ENCODE data around the gene FADS2. TPM values are rescaled to one million over a fixed set of nuclear protein-coding genes. Genes with fewer than 3 reads are reported as not detected.

The FADS2 gene
- total RNA-seq, 1 experiment from 2014 or later: 514 TPM

DNA sequence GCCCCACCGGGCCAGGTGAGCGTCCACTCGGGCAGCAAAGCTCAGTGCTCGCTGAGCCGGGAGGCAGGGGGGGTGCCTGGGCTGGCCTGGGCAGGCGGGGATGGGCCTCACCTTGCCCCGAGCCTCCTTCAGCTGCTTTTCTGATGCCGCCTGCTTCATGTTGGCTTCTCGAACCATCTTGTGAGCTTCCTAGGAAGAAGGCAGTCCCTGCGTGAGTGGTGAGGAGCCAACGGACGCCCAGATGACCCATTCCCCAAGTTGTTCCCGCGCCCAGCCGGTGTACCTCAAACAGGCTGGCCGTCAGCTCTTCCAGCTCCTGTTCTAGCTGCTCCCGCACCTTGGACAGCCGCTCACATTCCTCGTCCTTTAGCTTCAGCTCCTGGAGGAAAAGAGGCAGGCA lies 79.2 kb downstream of the FADS2 start:
- H3K36me3 ChIP-seq (ENCODE audit: low read depth): no peaks in the 10 kb centered on the region
- no peaks in the 10 kb centered on the region for H3K79me2 ChIP-seq (ENCODE audit: low read depth)
- no peak overlapping the region for H3K27ac ChIP-seq
- CTCF ChIA-PET: interaction anchor here (0.6 kb wide), 1 partner anchor 154 kb away, joined by 7 read pairs; no protein-coding TSS in a partner anchor
- POLR2A ChIA-PET (ENCODE audit: unreplicated experiment): no interaction called here
- H3K4me2 ChIP-seq: no peak overlapping the region
- TF ChIP-seq EZH2 (IDR thresholded peaks at IDR 0.05; ENCODE audit: low read depth): no peak
- TF ChIP-seq, protein P1, sequence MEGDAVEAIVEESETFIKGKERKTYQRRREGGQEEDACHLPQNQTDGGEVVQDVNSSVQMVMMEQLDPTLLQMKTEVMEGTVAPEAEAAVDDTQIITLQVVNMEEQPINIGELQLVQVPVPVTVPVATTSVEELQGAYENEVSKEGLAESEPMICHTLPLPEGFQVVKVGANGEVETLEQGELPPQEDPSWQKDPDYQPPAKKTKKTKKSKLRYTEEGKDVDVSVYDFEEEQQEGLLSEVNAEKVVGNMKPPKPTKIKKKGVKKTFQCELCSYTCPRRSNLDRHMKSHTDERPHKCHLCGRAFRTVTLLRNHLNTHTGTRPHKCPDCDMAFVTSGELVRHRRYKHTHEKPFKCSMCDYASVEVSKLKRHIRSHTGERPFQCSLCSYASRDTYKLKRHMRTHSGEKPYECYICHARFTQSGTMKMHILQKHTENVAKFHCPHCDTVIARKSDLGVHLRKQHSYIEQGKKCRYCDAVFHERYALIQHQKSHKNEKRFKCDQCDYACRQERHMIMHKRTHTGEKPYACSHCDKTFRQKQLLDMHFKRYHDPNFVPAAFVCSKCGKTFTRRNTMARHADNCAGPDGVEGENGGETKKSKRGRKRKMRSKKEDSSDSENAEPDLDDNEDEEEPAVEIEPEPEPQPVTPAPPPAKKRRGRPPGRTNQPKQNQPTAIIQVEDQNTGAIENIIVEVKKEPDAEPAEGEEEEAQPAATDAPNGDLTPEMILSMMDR (conservative IDR thresholded peaks at IDR 0.05): no peak
- H4K20me1 ChIP-seq (ENCODE audit: insufficient read depth): no peaks in the 10 kb centered on the region
- intact Hi-C loops (cut with micrococcal nuclease; ENCODE audit: unreplicated experiment): no loop called here
- H2AFZ ChIP-seq: no peak overlapping the region
- H3K9me2 ChIP-seq (ENCODE audit: insufficient read depth): no peaks in the 10 kb centered on the region
- no TSS peak for BruUV-seq (replicated peaks)
- H3K4me3 ChIP-seq: no peak overlapping the region
- H3K9me3 ChIP-seq (ENCODE audit: insufficient read depth, low read depth): no peaks in the 10 kb centered on the region
- no peaks in the 10 kb centered on the region for H3K4me1 ChIP-seq (replicated peaks; ENCODE audit: insufficient read depth)
- no peak for DNase-seq
- no peaks in the 10 kb centered on the region for H3K27me3 ChIP-seq (ENCODE audit: insufficient read depth, low read depth)
- H3F3A ChIP-seq (ENCODE audit: insufficient read depth, low read depth): no peaks in the 10 kb centered on the region

DNA sequence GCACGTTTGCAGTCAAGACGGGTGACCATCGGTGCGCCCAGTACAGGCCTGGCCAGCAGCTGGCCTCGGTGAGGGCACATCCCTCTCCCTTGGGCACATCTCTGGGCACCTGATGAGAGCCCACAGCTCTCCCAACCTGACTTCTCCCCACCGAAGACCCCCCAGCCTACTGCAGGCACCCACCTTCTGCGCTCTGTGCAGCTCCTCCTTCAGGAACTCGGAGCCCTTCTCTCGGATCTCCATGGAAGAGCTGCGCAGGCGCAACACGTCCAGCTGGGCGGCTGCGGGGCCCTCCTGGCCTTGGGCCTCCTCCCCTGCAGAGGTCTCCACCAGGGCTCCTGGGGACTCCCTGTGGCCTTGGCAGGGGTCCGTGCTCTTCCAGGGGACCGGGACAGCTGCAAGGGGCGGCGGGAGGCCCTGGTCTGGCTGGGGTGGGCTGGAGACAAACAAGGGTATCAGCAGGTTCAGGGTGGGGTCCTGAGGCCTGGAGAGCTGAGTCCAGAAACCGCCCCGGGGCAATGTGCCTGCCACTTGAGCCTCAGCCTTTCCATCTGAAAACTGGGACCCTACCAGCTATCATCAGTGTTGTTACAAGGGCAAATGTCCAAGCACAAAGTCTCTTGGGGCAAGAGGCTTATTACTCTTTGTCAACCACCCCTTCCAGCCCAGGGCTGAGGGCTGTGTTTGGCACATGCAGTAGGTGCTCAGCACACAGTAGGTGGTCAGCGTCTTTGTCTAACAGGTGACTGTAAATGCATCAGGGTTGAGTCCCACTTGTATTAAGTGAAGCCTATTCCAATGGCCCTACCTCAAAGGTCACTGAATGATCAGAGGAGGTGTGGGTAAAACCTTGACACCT lies 80.0 kb downstream of the FADS2 start:
- DNase-seq: no peak
- H3K9me3 ChIP-seq (ENCODE audit: insufficient read depth, low read depth): no peaks in the 10 kb centered on the region
- no peaks in the 10 kb centered on the region for H3F3A ChIP-seq (ENCODE audit: insufficient read depth, low read depth)
- no peaks in the 10 kb centered on the region for H3K79me2 ChIP-seq (ENCODE audit: low read depth)
- ChIA-PET POLR2A (ENCODE audit: unreplicated experiment) (no interaction called here), CTCF (interaction anchor here (0.6 to 1.0 kb wide), 2 partner anchors 39 to 155 kb away, joined by 3 to 5 read pairs; no protein-coding TSS in a partner anchor)
- H3K27me3 ChIP-seq (ENCODE audit: insufficient read depth, low read depth): no peaks in the 10 kb centered on the region
- H3K36me3 ChIP-seq (ENCODE audit: low read depth): no peaks in the 10 kb centered on the region
- no peak overlapping the region for H2AFZ ChIP-seq
- H3K9me2 ChIP-seq (ENCODE audit: insufficient read depth): no peaks in the 10 kb centered on the region
- intact Hi-C loops (cut with micrococcal nuclease; ENCODE audit: unreplicated experiment): no loop called here
- H3K4me2 ChIP-seq: no peak overlapping the region
- no peaks in the 10 kb centered on the region for H3K4me1 ChIP-seq (replicated peaks; ENCODE audit: insufficient read depth)
- BruUV-seq (replicated peaks): no TSS peak
- H4K20me1 ChIP-seq (ENCODE audit: insufficient read depth): no peaks in the 10 kb centered on the region
- H3K27ac ChIP-seq: no peak overlapping the region
- H3K4me3 ChIP-seq: no peak overlapping the region
- TF ChIP-seq, protein P1 (conservative IDR thresholded peaks at IDR 0.05): no peak
- no peak for TF ChIP-seq EZH2 (IDR thresholded peaks at IDR 0.05; ENCODE audit: low read depth)

DNA sequence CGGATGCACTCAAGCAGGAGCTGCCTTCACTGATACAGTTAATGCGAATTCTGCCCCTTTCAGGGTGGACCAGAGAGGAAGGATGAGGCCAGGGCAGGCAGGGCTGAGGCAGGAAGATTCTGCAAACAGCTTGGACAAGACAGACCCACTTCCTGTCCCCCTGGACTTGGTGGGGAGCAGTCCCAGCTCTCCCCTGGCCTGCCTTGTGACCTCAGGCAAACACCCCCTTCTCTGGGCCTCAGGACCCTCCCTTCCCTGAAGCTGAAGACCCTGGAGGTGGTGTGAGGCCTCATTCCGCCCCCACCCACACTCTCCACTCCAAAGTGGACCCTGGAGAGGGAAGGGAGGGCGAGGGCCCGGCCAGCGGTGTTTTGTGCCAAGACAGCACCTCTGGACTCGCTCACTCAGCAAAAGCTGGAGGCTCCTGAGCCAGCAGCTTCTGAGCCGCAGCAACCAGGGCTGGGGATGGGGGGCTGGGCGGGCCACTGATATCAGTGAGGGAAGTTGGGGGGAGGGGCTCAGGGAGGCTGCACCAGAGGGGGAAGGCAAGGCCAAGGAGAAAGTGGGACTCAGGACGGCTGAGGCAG lies 80.7 kb downstream of the FADS2 start:
- H3F3A ChIP-seq (ENCODE audit: insufficient read depth, low read depth): no peaks in the 10 kb centered on the region
- H3K79me2 ChIP-seq (ENCODE audit: low read depth): no peaks in the 10 kb centered on the region
- H3K9me3 ChIP-seq (ENCODE audit: insufficient read depth, low read depth): no peaks in the 10 kb centered on the region
- no peak for TF ChIP-seq EZH2 (IDR thresholded peaks at IDR 0.05; ENCODE audit: low read depth)
- TF ChIP-seq, protein P1 (conservative IDR thresholded peaks at IDR 0.05): no peak
- H4K20me1 ChIP-seq (ENCODE audit: insufficient read depth): no peaks in the 10 kb centered on the region
- no peak overlapping the region for H3K4me2 ChIP-seq
- ChIA-PET CTCF (interaction anchor here (0.6 to 1.0 kb wide), 2 partner anchors 38 to 155 kb away, joined by 3 to 5 read pairs; no protein-coding TSS in a partner anchor), POLR2A (ENCODE audit: unreplicated experiment) (no interaction called here)
- no TSS peak for BruUV-seq (replicated peaks)
- no peaks in the 10 kb centered on the region for H3K9me2 ChIP-seq (ENCODE audit: insufficient read depth)
- intact Hi-C loops (cut with micrococcal nuclease; ENCODE audit: unreplicated experiment): no loop called here
- H3K27me3 ChIP-seq (ENCODE audit: insufficient read depth, low read depth): no peaks in the 10 kb centered on the region
- no peak overlapping the region for H3K4me3 ChIP-seq
- H2AFZ ChIP-seq: no peak overlapping the region
- H3K4me1 ChIP-seq (replicated peaks; ENCODE audit: insufficient read depth): no peaks in the 10 kb centered on the region
- H3K27ac ChIP-seq: no peak overlapping the region
- DNase-seq: no peak
- no peaks in the 10 kb centered on the region for H3K36me3 ChIP-seq (ENCODE audit: low read depth)
